Measurements from ENCODE around the gene LRPAP1.
A peak's percentile ranks its signal among the peaks of the same experiment; 100 is the strongest.

The LRPAP1 gene

DNA sequence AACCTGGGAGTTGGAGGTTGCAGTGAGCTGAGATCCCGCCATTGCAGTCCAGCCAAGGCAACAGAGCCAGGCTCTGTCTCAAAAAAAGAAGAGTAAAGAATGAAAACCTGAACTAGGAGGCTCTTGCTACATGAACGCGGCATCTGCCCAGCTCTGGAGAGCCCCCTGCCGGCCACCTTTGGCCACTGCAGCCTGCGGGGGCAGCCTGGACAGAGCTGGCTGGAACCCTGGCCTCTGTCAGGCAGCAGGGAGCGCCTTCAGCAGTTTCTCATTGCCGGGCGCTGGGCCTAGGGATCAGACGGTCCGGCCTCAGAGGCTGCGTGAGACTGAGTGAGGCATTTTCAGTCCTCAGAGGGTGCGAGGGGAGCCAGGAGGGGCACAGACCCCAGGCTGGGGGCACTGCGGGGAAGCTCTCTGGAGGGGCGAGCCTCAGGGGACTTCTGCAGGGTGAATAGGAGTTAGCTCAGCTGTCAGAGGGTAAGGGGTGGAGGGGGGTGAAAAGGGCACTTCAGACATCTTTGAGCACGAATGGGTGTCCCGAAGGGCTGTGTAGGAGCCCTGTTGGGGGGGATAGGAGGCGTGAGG is 51.6 kb downstream of the LRPAP1 start:
- ATAC-seq (replicated peaks) = peak; percentile 58 to 61
- Mint-ChIP-seq H3K9me3 (no peaks in the 10 kb centered on the region), H3K4me3 (no peak overlapping the region), H3K27ac (no peak overlapping the region), H3K36me3 (no peaks in the 10 kb centered on the region), H3K27me3 (peaks cover 8 to 22% of the 10 kb centered on the region in 2 donors), H3K4me1 (peaks cover 16 to 53% of the 10 kb centered on the region in 2 donors)
- peak; percentile 72 for DNase-seq

DNA sequence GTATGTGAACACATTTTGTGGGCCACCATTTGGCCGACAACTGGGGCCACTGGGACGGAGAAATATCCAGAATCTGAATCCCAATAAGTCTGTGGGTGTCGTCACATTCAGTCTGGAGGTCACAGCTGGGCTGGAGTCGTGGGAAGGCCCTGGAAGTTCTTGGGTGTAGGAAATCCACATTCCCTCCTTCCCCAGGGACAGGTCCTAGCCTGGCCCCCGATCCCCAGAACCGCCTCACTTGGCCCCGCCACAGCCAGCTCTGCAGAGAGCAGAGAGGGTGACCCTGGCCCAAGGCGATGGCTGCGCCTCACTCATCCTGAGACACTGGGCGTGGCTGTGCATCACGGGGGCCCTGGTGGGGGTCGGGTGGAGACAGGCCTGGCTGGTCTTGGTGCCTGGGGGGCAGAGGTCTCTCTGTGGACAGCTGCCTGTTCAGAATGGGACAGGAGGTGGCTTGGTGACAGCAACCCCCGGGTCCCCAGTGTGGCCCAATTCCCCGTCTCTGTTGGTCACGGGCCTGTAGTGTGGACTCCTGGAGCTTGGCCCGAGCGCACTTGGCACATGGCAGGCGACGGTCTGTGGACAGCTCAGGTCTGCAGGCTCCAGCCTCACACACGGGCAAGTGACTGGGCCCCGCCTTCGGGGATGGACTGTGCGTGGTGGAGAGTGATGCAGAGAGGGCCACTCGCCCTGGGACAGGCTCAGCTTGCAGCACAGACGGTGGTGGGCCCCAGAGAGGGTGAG is 52.7 kb downstream of the LRPAP1 start:
- Mint-ChIP-seq H3K36me3 (no peaks in the 10 kb centered on the region), H3K4me3 (no peak overlapping the region)
- ATAC-seq (replicated peaks) = no peak

DNA sequence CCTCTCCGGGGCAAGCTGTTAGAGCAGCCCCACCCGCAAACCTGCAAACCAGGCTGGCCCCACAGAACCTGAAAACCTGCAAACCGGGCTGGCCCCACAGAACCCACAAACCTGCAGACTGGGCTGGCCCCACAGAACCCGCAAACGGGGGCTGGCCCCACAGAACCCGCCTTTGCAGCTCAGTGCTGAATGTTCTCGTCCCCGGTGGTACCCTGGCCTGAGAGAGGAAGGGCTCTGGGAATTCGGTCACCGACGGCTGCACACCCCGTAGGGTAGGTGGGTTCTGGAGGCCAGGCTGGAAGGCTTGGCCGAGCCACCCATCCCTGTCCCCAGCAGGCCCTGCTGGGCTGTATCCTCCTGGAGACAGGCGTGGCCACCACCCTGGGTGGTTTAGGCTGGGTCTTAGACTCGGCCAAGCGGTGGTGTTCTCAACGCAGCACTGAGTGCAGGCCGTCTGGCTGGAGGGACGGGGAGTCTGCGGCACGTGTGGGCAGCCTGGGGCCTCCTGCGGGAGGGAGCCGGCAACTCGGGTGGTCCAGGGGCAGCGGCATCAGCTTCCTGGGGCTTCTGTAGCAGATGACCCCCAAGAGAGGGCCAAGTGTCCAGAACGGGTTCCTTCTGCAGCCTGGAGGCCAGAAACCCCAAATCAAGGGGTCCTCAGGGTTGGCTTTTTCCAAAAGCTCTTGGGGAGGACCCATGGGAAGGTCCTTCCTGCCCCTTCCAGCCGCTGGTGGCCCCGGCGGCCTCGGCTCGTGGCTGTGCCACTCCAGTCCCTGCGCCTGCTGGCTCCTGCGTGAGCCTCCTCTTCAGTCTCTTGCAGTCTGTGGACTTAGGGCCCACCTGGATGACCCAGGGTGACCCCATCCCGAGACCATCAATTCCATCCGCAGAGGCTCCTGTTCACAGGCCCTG is 53.5 kb downstream of the LRPAP1 start:
- H3K27me3 Mint-ChIP-seq = peaks cover 8 to 30% of the 10 kb centered on the region in 2 donors
- H3K27ac Mint-ChIP-seq = no peak overlapping the region
- H3K36me3 Mint-ChIP-seq = no peaks in the 10 kb centered on the region
- no peak overlapping the region for H3K4me3 Mint-ChIP-seq
- no peak for ATAC-seq (replicated peaks)
- H3K4me1 Mint-ChIP-seq = peaks cover 10 to 34% of the 10 kb centered on the region in 2 donors
- no peak for DNase-seq
- H3K9me3 Mint-ChIP-seq = no peaks in the 10 kb centered on the region

More for the DNA sequence above, 52.7 kb downstream of the LRPAP1 start:
- Mint-ChIP-seq H3K9me3 (no peaks in the 10 kb centered on the region), H3K4me1 (peaks cover 10 to 42% of the 10 kb centered on the region in 2 donors), H3K27ac (no peak overlapping the region), H3K27me3 (peaks cover 8 to 30% of the 10 kb centered on the region in 2 donors)
- no peak for DNase-seq

DNA sequence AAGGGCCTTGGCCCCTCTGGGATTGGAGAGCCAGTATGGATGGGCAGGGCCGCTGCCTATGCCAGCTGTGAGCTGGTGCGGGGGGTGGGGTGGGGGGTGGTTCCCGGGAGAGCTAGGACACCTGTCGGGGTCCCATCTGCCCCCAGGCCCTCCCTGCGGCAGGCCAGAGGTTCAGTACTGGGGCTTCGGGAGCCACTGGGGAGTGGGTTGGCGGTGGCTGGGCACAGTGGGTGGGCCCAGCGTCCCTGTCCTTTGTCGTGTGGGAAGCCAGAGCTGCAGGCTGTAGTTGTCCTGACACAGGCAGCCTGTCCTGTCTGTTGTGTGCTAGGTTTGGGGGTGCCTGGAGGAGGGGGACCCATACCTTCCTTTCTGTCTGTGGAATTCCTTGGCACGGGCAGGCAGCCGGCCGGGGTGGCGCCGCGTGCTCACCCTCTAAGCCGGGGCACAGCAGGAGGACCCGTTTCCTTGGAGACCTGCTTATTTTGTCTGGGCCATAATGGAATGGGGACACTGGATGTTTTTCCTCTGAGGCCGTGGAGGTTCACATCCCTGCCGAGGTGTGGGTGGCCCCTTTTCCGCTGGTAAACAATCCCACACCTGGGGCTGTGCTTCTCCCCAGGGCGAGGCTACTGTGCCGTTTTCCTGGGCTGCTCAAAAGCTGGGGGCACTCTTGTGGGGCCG is 54.3 kb downstream of the LRPAP1 start:
- Mint-ChIP-seq H3K9me3 (no peaks in the 10 kb centered on the region), H3K27me3 (peaks cover 8 to 36% of the 10 kb centered on the region in 2 donors), H3K4me1 (peaks cover 10 to 25% of the 10 kb centered on the region in 2 donors), H3K36me3 (no peaks in the 10 kb centered on the region), H3K4me3 (no peak overlapping the region), H3K27ac (no peak overlapping the region)
- ATAC-seq (replicated peaks) (no peak), DNase-seq (no peak)

DNA sequence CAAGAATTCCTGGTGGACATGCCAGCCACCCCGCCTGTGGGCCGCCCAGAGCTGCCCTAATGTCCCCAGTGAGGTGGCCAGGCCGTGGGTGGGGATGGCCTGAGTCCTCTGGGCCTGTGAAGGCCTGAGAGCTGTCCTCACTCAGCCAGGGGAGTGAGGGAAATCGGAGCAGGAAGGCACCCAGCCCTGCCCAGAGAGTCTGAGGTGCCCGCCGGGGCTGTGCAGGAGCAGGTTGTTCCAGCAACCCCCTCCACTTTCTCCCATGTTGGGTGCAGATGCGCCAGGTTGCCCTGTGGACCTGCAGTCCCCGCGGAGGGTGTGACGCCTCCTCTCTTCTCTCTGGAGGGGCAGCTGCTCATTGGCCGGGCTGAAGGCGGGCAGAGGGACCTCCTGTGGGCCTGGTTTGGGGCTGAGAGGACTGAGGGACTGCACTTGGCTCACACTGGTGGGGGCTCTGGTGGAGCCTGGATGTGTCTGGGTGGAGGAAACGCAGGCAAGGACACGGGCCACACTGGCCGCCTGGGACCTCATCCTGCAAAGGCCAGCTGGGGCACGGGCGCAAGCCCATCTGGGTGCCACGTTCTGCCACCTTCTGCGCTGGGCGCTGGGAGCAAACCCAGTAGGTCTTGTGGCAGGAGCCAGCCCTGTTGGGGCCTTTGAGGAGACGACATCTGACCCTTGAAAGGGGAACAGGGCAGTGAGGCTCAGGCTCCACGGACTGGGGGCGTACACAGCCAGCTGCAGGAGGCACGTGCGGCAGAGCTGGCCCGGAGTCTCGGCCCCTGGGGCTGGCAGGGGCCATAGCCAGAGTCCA is 55.1 kb downstream of the LRPAP1 start:
- H3K4me1 Mint-ChIP-seq = peaks cover 8 to 18% of the 10 kb centered on the region in 2 donors
- no peak overlapping the region for H3K27ac Mint-ChIP-seq
- H3K36me3 Mint-ChIP-seq = no peaks in the 10 kb centered on the region
- no peak for DNase-seq
- H3K27me3 Mint-ChIP-seq = peaks cover 8 to 37% of the 10 kb centered on the region in 2 donors
- no peak for ATAC-seq (replicated peaks)
- H3K4me3 Mint-ChIP-seq = no peak overlapping the region
- H3K9me3 Mint-ChIP-seq = no peaks in the 10 kb centered on the region

DNA sequence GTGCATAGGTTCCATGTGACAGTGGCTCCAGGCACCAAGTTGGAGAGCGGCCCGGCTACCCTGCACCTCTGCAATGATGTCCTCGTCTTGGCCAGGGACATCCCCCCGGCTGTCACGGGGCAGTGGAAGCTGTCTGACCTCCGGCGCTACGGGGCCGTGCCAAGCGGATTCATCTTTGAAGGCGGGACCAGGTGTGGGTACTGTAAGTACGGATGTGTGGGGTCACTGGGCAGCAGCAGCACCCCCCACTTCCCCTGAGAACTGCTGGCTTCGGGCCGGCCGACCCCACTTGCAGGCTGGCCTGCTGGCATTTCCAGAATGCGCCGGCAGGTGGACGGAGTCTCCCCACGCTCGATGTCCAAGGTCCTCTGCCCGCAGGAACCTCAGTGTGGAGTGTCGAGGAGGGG is 55.9 kb downstream of the LRPAP1 start:
- peaks cover 5 to 10% of the 10 kb centered on the region in 2 donors for H3K4me1 Mint-ChIP-seq
- no peak for DNase-seq
- peaks cover 8 to 36% of the 10 kb centered on the region in 2 donors for H3K27me3 Mint-ChIP-seq
- ATAC-seq (replicated peaks) = no peak
- no peaks in the 10 kb centered on the region for H3K9me3 Mint-ChIP-seq
- no peaks in the 10 kb centered on the region for H3K36me3 Mint-ChIP-seq
- H3K4me3 Mint-ChIP-seq = no peak overlapping the region
- H3K27ac Mint-ChIP-seq = no peak overlapping the region

DNA sequence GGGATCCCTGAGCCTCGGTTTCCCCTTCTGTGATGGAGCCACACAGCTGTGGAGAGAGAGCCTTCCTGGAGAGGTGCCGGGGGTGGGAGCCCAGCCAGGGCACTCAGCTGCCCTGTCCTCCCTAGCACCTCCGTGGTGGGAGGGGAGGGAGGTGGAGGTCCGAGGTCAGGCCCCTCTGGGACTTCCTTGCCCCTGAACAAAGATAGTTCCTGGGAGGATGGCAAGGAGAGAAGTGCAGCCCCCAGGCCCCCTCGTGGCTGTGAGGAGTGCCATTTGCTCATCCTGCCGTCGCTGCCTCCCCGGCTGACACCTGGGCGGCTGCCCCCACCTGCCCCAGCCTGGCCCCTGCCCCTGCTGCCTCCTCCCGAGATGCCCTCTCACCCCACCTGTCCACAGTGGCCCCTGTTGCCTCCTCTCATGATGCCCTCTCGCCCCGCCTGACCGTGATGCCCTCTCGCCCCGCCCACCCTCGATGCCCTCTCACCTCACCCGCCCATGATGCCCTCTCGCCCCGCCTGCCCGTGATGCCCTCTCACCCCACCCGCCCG is 56.4 kb downstream of the LRPAP1 start:
- no peak for ATAC-seq (replicated peaks)
- H3K27me3 Mint-ChIP-seq = peaks cover 8 to 31% of the 10 kb centered on the region in 2 donors
- H3K4me1 Mint-ChIP-seq = peaks cover 2 to 4% of the 10 kb centered on the region in 2 donors
- no peaks in the 10 kb centered on the region for H3K9me3 Mint-ChIP-seq
- DNase-seq = no peak
- no peaks in the 10 kb centered on the region for H3K36me3 Mint-ChIP-seq
- no peak overlapping the region for H3K27ac Mint-ChIP-seq
- no peak overlapping the region for H3K4me3 Mint-ChIP-seq

DNA sequence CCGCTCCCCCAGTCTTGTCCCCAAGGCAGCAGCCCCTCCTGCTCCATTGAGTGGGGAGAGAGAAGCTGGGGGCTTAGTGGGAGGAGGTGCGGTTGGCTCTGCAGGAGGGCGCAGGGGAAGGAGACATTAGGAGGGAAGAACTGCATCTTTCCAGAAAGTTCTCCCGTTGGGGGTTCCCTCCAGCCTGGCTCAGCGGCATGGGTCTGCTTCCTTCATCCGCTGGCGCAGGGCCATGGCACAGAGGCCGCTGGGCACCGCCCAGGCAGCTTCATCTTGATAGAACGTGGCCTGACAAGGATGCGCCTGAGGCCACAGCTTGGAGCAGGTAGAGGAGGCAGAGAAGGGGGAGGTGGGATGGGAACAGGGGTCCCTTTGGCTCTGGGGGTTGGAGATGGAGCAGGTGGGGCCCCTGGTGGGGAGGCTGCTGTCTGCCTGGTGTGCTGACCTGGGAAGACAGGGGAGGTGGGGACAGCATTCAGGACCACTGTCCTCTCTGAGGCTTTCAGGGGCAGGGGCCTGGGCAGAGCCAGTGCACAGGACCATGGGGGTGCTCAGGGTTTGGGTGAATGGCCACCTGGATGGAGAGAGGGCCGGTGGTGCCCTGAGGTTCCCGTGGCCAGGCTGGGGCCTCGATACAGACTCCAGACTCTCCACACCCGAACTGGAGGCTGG is 57.0 kb downstream of the LRPAP1 start:
- peaks cover 8 to 27% of the 10 kb centered on the region in 2 donors for H3K27me3 Mint-ChIP-seq
- H3K27ac Mint-ChIP-seq = no peak overlapping the region
- no peaks in the 10 kb centered on the region for H3K4me1 Mint-ChIP-seq
- no peaks in the 10 kb centered on the region for H3K9me3 Mint-ChIP-seq
- DNase-seq (no peak), ATAC-seq (replicated peaks) (no peak)
- H3K4me3 Mint-ChIP-seq = no peak overlapping the region
- no peaks in the 10 kb centered on the region for H3K36me3 Mint-ChIP-seq

DNA sequence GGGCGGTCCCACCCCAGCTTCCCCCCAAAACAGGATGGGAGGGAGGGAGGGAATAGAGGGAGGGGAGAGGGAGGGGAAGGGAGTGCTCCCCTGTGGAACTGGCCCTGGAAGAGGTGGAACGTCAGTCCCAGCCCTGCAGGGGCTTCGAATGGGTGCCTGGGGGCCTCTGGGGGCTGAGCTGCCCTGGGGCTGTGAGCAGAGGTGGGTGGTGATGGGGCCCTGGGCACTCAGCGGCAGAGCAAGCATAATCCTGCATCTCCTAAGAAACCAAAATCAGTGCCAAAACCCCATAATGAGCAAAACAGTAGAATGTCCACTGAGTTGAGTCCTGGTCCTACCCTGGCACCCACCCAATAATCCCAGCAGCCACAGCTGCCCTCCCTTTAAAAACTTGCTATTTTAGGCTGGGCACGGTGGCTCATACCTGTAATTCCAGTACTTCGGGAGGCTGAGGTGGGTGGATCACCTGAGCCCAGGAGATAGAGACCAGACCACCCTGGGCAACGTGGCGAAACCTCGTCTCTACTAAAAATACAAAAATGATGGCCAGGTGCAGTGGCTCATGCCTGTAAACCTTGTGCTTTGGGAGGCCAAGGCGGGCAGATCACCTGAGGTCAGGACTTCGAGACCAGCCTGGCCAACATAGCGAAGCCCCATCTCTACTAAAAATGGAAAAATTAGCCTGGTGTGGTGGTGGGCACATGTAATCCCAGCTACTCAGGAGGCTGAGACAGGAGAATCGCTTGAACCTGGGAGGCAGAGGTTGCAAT is 58.0 kb downstream of the LRPAP1 start:
- no peaks in the 10 kb centered on the region for H3K9me3 Mint-ChIP-seq
- H3K27ac Mint-ChIP-seq = no peak overlapping the region
- ATAC-seq (replicated peaks) (no peak), DNase-seq (no peak)
- H3K27me3 Mint-ChIP-seq = peaks cover 8 to 27% of the 10 kb centered on the region in 2 donors
- H3K4me1 Mint-ChIP-seq = no peaks in the 10 kb centered on the region
- H3K4me3 Mint-ChIP-seq = no peak overlapping the region
- no peaks in the 10 kb centered on the region for H3K36me3 Mint-ChIP-seq

DNA sequence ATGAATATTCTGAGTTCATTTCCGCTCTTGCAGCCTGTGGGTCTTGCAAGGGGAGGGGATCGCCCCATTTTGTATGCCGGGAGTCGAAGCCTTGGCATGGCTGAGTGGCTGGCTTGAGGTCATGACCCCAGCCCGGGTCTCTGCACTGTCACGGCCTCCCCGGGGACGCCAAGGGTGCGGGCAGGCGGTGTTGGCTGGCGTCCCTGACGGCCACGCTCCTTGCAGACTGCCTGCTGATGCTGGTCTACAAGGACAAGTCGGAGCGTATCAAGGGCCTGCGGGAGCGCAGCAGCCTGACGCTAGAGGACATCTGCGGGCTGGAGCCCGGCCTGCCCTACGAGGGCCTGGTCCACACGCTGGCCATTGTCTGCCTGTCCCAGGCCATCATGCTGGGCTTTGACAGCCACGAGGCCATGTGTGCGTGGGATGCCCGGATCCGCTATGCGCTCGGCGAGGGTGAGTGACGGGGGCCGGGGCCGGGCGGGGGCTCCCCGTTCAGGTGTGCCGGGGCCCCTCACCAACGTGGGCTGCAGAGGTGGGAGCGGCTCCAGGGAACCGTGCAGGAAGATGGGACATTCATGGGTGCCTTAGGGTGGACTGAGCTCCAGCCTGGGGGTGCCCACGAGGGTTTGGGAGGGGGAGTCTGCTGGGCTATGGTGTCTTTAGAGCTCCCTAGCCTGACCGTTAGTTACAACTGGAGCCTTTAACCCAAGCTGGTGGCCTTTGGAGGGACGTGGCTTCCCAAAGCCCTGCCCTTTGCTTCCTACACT is 58.9 kb downstream of the LRPAP1 start:
- H3K4me1 Mint-ChIP-seq = no peaks in the 10 kb centered on the region
- ATAC-seq (replicated peaks) (no peak), DNase-seq (no peak)
- no peaks in the 10 kb centered on the region for H3K9me3 Mint-ChIP-seq
- H3K36me3 Mint-ChIP-seq = no peaks in the 10 kb centered on the region
- peaks cover 8 to 27% of the 10 kb centered on the region in 2 donors for H3K27me3 Mint-ChIP-seq
- no peak overlapping the region for H3K27ac Mint-ChIP-seq
- H3K4me3 Mint-ChIP-seq = no peak overlapping the region

DNA sequence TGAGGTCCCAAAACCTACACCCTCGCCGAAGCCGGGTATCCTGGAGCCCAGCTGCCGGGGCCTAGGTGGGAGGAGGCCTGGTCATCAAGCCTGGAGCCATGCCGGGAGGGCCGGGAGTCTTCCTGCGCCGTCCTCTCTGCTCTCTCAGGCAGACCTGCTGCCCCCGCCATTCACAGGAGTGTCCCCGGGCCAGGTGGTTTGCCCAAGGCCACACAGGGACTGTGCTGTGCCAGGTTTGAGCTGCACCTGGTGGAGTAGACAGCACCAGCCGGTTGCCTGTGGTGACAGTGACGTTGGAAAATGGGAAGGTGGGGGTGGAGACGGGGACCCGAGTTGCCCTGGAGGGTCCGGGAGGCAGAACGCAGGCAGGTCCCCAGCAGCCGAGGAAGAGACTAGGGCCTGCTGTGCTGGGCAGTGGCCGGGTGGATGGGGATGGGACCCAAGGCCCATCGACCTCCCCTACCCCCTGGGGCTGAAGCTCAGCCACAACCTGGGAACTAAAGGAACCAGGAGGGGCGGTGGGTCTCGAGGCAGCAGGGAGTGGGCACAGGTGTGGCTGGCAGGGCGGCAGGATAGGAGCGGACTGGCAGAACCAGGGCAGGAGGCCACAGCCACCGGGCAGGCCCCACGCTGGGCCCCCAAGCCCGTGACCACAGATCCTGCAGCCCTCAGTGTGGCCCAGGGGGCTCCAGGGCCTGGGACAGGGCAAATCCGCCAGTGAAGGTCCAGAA is 59.6 kb downstream of the LRPAP1 start:
- Mint-ChIP-seq H3K27me3 (peaks cover 8 to 27% of the 10 kb centered on the region in 2 donors), H3K27ac (no peak overlapping the region), H3K4me3 (no peak overlapping the region), H3K4me1 (no peaks in the 10 kb centered on the region), H3K9me3 (no peaks in the 10 kb centered on the region), H3K36me3 (no peaks in the 10 kb centered on the region)
- no peak for DNase-seq
- no peak for ATAC-seq (replicated peaks)
